ENCODE results near the gene PIGS. TPM values are rescaled to one million over a fixed set of nuclear protein-coding genes. Genes with fewer than 3 reads are reported as not detected.

Gene PIGS
- total and polyA plus RNA-seq, 9 of the 15 experiments (the other 6 are each of a cell fraction or from before 2014, with no cell fraction given), result 47.5 to 138 (median 57.6) TPM

- ChIA-PET CTCF (ENCODE audit: low intra/inter-chr PET ratio) (interaction anchor here (0.6 kb wide), 1 partner anchor 161 kb away, joined by 3 read pairs; no protein-coding TSS in a partner anchor), POLR2A (interaction anchor here (0.5 to 1.5 kb wide), 2 partner anchors 18 to 54 kb away, joined by 3 to 6 read pairs; no protein-coding TSS in a partner anchor)
- WGBS (ENCODE audit: insufficient coverage, low coverage, missing lambda C conversion rate), result 51% methylated on average over 3 of the region's 3 CpGs
- Histone ChIP-seq H3K4me3 (no peak overlapping the region), H3K9me3 (replicated peaks; ENCODE audit: control insufficient read depth, insufficient read depth, low read depth, low read length) (no peaks in the 10 kb centered on the region), H3K4me2 (ENCODE audit: insufficient read depth, low read length) (no peak overlapping the region), H3K9me1 (ENCODE audit: control insufficient read depth, insufficient read depth, low read length) (peaks cover 4% of the 10 kb centered on the region), H3K4me1 (replicated peaks in 1 of 2; ENCODE audit: control insufficient read depth in 2 of 2, insufficient read depth in 2 of 2, low read length in 2 of 2) (peaks cover 13 to 27% of the 10 kb centered on the region in 2 experiments; a peak in 4 of 5 replicates), H3K9ac (ENCODE audit: insufficient read depth in 1 of 2, low read depth in 2 of 2, low read length in 2 of 2) (peak overlapping the region in 1 of 2 experiments; percentile 59; a peak in 1 of 4 replicates), H3K27me3 (ENCODE audit: control insufficient read depth in 2 of 2, insufficient read depth in 2 of 2, low read length in 2 of 2) (no peaks in the 10 kb centered on the region), H3K27ac (ENCODE audit: extremely low read depth, low read depth, low read length) (no peak overlapping the region), H4K20me1 (replicated peaks; ENCODE audit: control insufficient read depth, insufficient read depth, low read length) (peaks cover 4% of the 10 kb centered on the region), H3K79me2 (ENCODE audit: control insufficient read depth, insufficient read depth, low read length) (peaks cover 3% of the 10 kb centered on the region; the same call in 2 of the 3 replicates), H3K36me3 (ENCODE audit: control insufficient read depth, insufficient read depth, low read length) (peaks cover 20% of the 10 kb centered on the region), H2AFZ (ENCODE audit: low read depth, low read length) (no peak overlapping the region)
- FAIRE-seq (no peak), ATAC-seq (no peak), DNase-seq (ENCODE audit: extremely low read depth in 1 of 4, low spot score in 3 of 4) (no peak)
- no TSS peak for BruUV-seq (replicated peaks)
- in situ Hi-C loops (cut with MboI) (no loop called here), intact Hi-C loops (cut with micrococcal nuclease) (loop anchor here (5.0 kb wide), 1 partner anchor 37 kb away; no protein-coding TSS in a partner anchor)
- TF ChIP-seq NCOA6 (IDR thresholded peaks at IDR 0.05), result no peak
- TF ChIP-seq ZFP36 (IDR thresholded peaks at IDR 0.05; ENCODE audit: low read depth, low read length, partially characterized antibody), result peak; percentile 70
- no peak for TF ChIP-seq THAP12 (CRISPR knock-in tag; IDR thresholded peaks at IDR 0.05)
- TF ChIP-seq MED1 (CRISPR knock-in tag; IDR thresholded peaks at IDR 0.05; ENCODE audit: borderline replicate concordance), result no peak
- no peak for TF ChIP-seq RBFOX2 (IDR thresholded peaks at IDR 0.05; ENCODE audit: low read depth, low read length)
- no peak for TF ChIP-seq TRIM25 (IDR thresholded peaks at IDR 0.05; ENCODE audit: borderline replicate concordance)
- no peak for TF ChIP-seq ZKSCAN3 (CRISPR knock-in tag; IDR thresholded peaks at IDR 0.05)
- no peak for TF ChIP-seq BCOR (IDR thresholded peaks at IDR 0.05)
- TF ChIP-seq SPI1 (IDR thresholded peaks at IDR 0.05; ENCODE audit: borderline replicate concordance, low read depth, low read length), result peak; percentile 42; the same call in 1 of the 2 replicates
- TF ChIP-seq NCOR1 (IDR thresholded peaks at IDR 0.05), result no peak
- TF ChIP-seq TAF7 (tag; IDR thresholded peaks at IDR 0.05), result no peak
Observed at GRCh38 chr17:28549236-28550132, 21.8 kb downstream of the PIGS start.
